Measurements from ENCODE around the gene EPSTI1. TPM values are rescaled to one million over a fixed set of nuclear protein-coding genes. Genes with fewer than 3 reads are reported as not detected.

EPSTI1 gene
- total RNA-seq, 1 experiment from 2014 or later = 11.4 TPM

GRCh38 chr13:42860485-42860884 is 131.6 kb downstream of the EPSTI1 start:
- Histone ChIP-seq H3K9ac (ENCODE audit: low read length) (no peak overlapping the region), H3K4me2 (ENCODE audit: low read depth, low read length, poor library complexity, severe bottlenecking) (no peak overlapping the region), H3K36me3 (ENCODE audit: insufficient read depth, low read length) (no peaks in the 10 kb centered on the region), H3K4me1 (ENCODE audit: low read length) (peaks cover 8% of the 10 kb centered on the region), H3K4me3 (ENCODE audit: low read length) (no peak overlapping the region), H3K27me3 (ENCODE audit: low read length) (peaks cover 3% of the 10 kb centered on the region; the same call in 1 of the 2 replicates), H4K20me1 (ENCODE audit: insufficient read depth, low read depth, low read length) (no peaks in the 10 kb centered on the region), H3K9me2 (replicated peaks; ENCODE audit: insufficient read depth, low read length) (no peaks in the 10 kb centered on the region), H3K9me3 (ENCODE audit: low read length) (no peaks in the 10 kb centered on the region), H3K27ac (ENCODE audit: low read length) (no peak overlapping the region), H3K79me2 (ENCODE audit: low read length) (no peaks in the 10 kb centered on the region), H2AFZ (ENCODE audit: low read length) (no peak overlapping the region)
- no peak for DNase-seq

- Histone ChIP-seq H3K9ac (ENCODE audit: low read length) (no peak overlapping the region), H3K27ac (ENCODE audit: low read length) (no peak overlapping the region), H3K27me3 (ENCODE audit: low read length) (peaks cover 3% of the 10 kb centered on the region; the same call in 1 of the 2 replicates), H3K4me1 (ENCODE audit: low read length) (peaks cover 8% of the 10 kb centered on the region), H3K36me3 (ENCODE audit: insufficient read depth, low read length) (no peaks in the 10 kb centered on the region), H4K20me1 (ENCODE audit: insufficient read depth, low read depth, low read length) (no peaks in the 10 kb centered on the region), H3K4me3 (ENCODE audit: low read length) (no peak overlapping the region), H3K79me2 (ENCODE audit: low read length) (no peaks in the 10 kb centered on the region), H2AFZ (ENCODE audit: low read length) (no peak overlapping the region), H3K4me2 (ENCODE audit: low read depth, low read length, poor library complexity, severe bottlenecking) (no peak overlapping the region), H3K9me2 (replicated peaks; ENCODE audit: insufficient read depth, low read length) (no peaks in the 10 kb centered on the region), H3K9me3 (ENCODE audit: low read length) (no peaks in the 10 kb centered on the region)
- no peak for DNase-seq
These were observed 132.3 kb downstream of the EPSTI1 start for GRCh38 chr13:42859760-42860159.

- Histone ChIP-seq H3K4me3 (ENCODE audit: low read length) (no peak overlapping the region), H3K4me2 (ENCODE audit: low read depth, low read length, poor library complexity, severe bottlenecking) (no peak overlapping the region), H3K27me3 (ENCODE audit: low read length) (no peaks in the 10 kb centered on the region), H3K36me3 (ENCODE audit: insufficient read depth, low read length) (no peaks in the 10 kb centered on the region), H3K4me1 (ENCODE audit: low read length) (no peaks in the 10 kb centered on the region), H2AFZ (ENCODE audit: low read length) (no peak overlapping the region), H3K9me3 (ENCODE audit: low read length) (no peaks in the 10 kb centered on the region), H3K9ac (ENCODE audit: low read length) (no peak overlapping the region), H3K79me2 (ENCODE audit: low read length) (no peaks in the 10 kb centered on the region), H3K27ac (ENCODE audit: low read length) (no peak overlapping the region), H4K20me1 (ENCODE audit: insufficient read depth, low read depth, low read length) (no peaks in the 10 kb centered on the region), H3K9me2 (replicated peaks; ENCODE audit: insufficient read depth, low read length) (no peaks in the 10 kb centered on the region)
- no peak for DNase-seq
These were observed 136.6 kb downstream of the EPSTI1 start for GRCh38 chr13:42855410-42855809.

DNA sequence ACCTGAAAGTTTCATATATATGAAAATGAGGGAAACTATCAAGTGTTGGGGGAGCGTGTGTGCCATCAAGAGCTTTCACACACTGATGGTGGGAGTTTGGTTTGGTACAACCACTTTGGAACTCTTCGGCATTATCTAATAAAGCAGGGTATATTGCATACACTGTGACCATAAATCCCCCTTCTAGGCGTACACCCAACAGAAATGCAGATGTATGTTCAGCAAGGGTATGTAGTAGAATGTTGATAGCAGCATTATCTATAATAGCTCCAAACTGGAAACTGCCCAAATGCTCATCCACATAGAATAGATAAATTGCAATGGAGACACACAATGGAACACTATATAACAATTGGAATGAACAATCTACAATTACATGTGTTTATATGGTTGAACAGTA is 139.9 kb downstream of the EPSTI1 start:
- H3K27me3 ChIP-seq (ENCODE audit: low read length) = no peaks in the 10 kb centered on the region
- H3K9ac ChIP-seq (ENCODE audit: low read length) = no peak overlapping the region
- H3K36me3 ChIP-seq (ENCODE audit: insufficient read depth, low read length) = no peaks in the 10 kb centered on the region
- H3K79me2 ChIP-seq (ENCODE audit: low read length) = no peaks in the 10 kb centered on the region
- H3K9me3 ChIP-seq (ENCODE audit: low read length) = no peaks in the 10 kb centered on the region
- no peak overlapping the region for H3K27ac ChIP-seq (ENCODE audit: low read length)
- no peak for DNase-seq
- H4K20me1 ChIP-seq (ENCODE audit: insufficient read depth, low read depth, low read length) = no peaks in the 10 kb centered on the region
- H2AFZ ChIP-seq (ENCODE audit: low read length) = no peak overlapping the region
- no peak overlapping the region for H3K4me3 ChIP-seq (ENCODE audit: low read length)
- H3K4me1 ChIP-seq (ENCODE audit: low read length) = no peaks in the 10 kb centered on the region
- H3K9me2 ChIP-seq (replicated peaks; ENCODE audit: insufficient read depth, low read length) = no peaks in the 10 kb centered on the region
- H3K4me2 ChIP-seq (ENCODE audit: low read depth, low read length, poor library complexity, severe bottlenecking) = no peak overlapping the region

- H4K20me1 ChIP-seq (ENCODE audit: insufficient read depth, low read depth, low read length) = no peaks in the 10 kb centered on the region
- no peaks in the 10 kb centered on the region for H3K9me3 ChIP-seq (ENCODE audit: low read length)
- no peaks in the 10 kb centered on the region for H3K27me3 ChIP-seq (ENCODE audit: low read length)
- DNase-seq = no peak
- H3K79me2 ChIP-seq (ENCODE audit: low read length) = no peaks in the 10 kb centered on the region
- H3K4me3 ChIP-seq (ENCODE audit: low read length) = no peak overlapping the region
- no peaks in the 10 kb centered on the region for H3K4me1 ChIP-seq (ENCODE audit: low read length)
- no peak overlapping the region for H3K4me2 ChIP-seq (ENCODE audit: low read depth, low read length, poor library complexity, severe bottlenecking)
- no peak overlapping the region for H3K9ac ChIP-seq (ENCODE audit: low read length)
- H3K27ac ChIP-seq (ENCODE audit: low read length) = no peak overlapping the region
- H3K9me2 ChIP-seq (replicated peaks; ENCODE audit: insufficient read depth, low read length) = no peaks in the 10 kb centered on the region
- H2AFZ ChIP-seq (ENCODE audit: low read length) = no peak overlapping the region
- no peaks in the 10 kb centered on the region for H3K36me3 ChIP-seq (ENCODE audit: insufficient read depth, low read length)
These were observed 142.8 kb downstream of the EPSTI1 start for GRCh38 chr13:42849200-42849599.

- Histone ChIP-seq H3K36me3 (ENCODE audit: insufficient read depth, low read length) (no peaks in the 10 kb centered on the region), H3K27ac (ENCODE audit: low read length) (no peak overlapping the region), H3K4me2 (ENCODE audit: low read depth, low read length, poor library complexity, severe bottlenecking) (no peak overlapping the region), H3K9me3 (ENCODE audit: low read length) (no peaks in the 10 kb centered on the region), H3K79me2 (ENCODE audit: low read length) (no peaks in the 10 kb centered on the region), H3K4me3 (ENCODE audit: low read length) (no peak overlapping the region), H3K4me1 (ENCODE audit: low read length) (no peaks in the 10 kb centered on the region), H3K9ac (ENCODE audit: low read length) (no peak overlapping the region), H4K20me1 (ENCODE audit: insufficient read depth, low read depth, low read length) (no peaks in the 10 kb centered on the region), H3K9me2 (replicated peaks; ENCODE audit: insufficient read depth, low read length) (no peaks in the 10 kb centered on the region), H3K27me3 (ENCODE audit: low read length) (no peaks in the 10 kb centered on the region), H2AFZ (ENCODE audit: low read length) (no peak overlapping the region)
- DNase-seq = no peak
These were observed 144.0 kb downstream of the EPSTI1 start for GRCh38 chr13:42847891-42848663.

DNA sequence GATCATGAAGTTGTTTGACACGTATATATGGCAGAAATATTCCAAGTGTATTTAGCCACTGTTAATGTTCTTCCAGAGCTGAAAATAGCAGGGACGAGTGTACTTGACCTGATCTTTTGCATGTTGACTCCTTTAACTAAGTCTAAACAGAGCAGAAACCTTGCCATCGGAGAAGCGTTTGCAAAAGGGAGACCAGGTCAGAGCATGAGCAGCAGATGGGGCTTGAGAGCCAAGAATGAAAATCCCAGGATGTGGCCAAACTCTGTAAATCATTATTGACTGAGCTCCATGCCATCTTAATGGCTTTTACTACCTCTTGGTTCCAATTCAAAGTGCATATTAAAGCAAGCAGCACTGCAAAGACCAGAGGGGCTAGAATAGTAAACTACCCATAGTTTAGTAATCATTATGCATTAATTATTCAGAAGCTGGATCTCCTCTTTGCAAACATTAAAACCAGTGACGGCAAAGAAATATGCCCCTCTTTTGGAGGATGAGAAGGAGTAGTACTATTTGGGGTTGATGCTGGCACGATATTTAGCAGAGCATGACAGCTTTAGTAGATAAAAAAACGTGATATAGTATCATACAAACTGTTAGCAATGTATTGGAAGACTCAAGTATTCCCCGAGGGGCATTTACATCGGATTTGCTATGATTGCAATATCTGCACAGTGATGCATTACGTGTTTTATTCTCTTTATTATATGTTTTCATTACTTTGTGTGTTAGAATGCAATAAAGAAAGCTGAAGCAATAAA is 154.9 kb downstream of the EPSTI1 start:
- Histone ChIP-seq H4K20me1 (ENCODE audit: insufficient read depth, low read depth, low read length) (no peaks in the 10 kb centered on the region), H3K4me2 (ENCODE audit: low read depth, low read length, poor library complexity, severe bottlenecking) (no peak overlapping the region), H3K4me1 (ENCODE audit: low read length) (no peaks in the 10 kb centered on the region), H3K27ac (ENCODE audit: low read length) (no peak overlapping the region), H3K79me2 (ENCODE audit: low read length) (no peaks in the 10 kb centered on the region), H3K9me3 (ENCODE audit: low read length) (no peaks in the 10 kb centered on the region), H2AFZ (ENCODE audit: low read length) (no peak overlapping the region), H3K4me3 (ENCODE audit: low read length) (no peak overlapping the region), H3K9me2 (replicated peaks; ENCODE audit: insufficient read depth, low read length) (no peaks in the 10 kb centered on the region), H3K36me3 (ENCODE audit: insufficient read depth, low read length) (no peaks in the 10 kb centered on the region), H3K9ac (ENCODE audit: low read length) (no peak overlapping the region), H3K27me3 (ENCODE audit: low read length) (no peaks in the 10 kb centered on the region)
- peak; percentile 47 for DNase-seq
